NOMO-1 treated with dmso at 0.1 percent for 144 hours (cell line): ENCODE measurements around the gene PHRF1.
A peak's percentile ranks its signal among the peaks of the same experiment; 100 is the strongest.

Experiments used
- DNase-seq: peaks from one replicate; lab custom pipeline; 2025; ENCODE audit not compliant: unreplicated experiment; lab: John Stamatoyannopoulos, UW

The PHRF1 gene

GRCh38 chr11:614021-614622 lies 37.9 kb downstream of the PHRF1 start:
- no peak for DNase-seq

GRCh38 chr11:614623-615503 lies 38.6 kb downstream of the PHRF1 start:
- DNase-seq: no peak

- DNase-seq: peak; percentile 99
These were observed 39.4 kb downstream of the PHRF1 start, which contains the start of gene IRF7 for GRCh38 chr11:615504-616319. IRF7 (minus strand) TSS chr11:615950; CDS start chr11:615364, 586 bp downstream.

- no peak for DNase-seq
These were observed 40.3 kb downstream of the PHRF1 start for GRCh38 chr11:616320-617198.

- no peak for DNase-seq
These were observed 41.1 kb downstream of the PHRF1 start for GRCh38 chr11:617199-617911.

- no peak for DNase-seq
These were observed 41.8 kb downstream of the PHRF1 start for GRCh38 chr11:617912-618682.

- no peak for DNase-seq
These were observed 42.8 kb downstream of the PHRF1 start for GRCh38 chr11:618856-619627.

- DNase-seq: no peak
These were observed 43.4 kb downstream of the PHRF1 start for GRCh38 chr11:619628-620050.

GRCh38 chr11:620201-620600 lies 43.9 kb downstream of the PHRF1 start:
- DNase-seq: no peak

GRCh38 chr11:620935-621814 lies 44.9 kb downstream of the PHRF1 start:
- DNase-seq: no peak

- no peak for DNase-seq
These were observed 45.6 kb downstream of the PHRF1 start for GRCh38 chr11:621838-622237.

GRCh38 chr11:623349-623869 lies 47.1 kb downstream of the PHRF1 start:
- no peak for DNase-seq

GRCh38 chr11:623999-624704 lies 47.9 kb downstream of the PHRF1 start:
- no peak for DNase-seq

- DNase-seq: no peak
These were observed 48.7 kb downstream of the PHRF1 start, which contains the start of gene CDHR5 for GRCh38 chr11:624705-625635. CDHR5 (minus strand) TSS chr11:624955; CDS start chr11:624902, 53 bp downstream.

GRCh38 chr11:625636-626268 lies 49.5 kb downstream of the PHRF1 start:
- DNase-seq: no peak
